Activated CD4-positive, alpha-beta T cell treated with anti-CD3 and anti-CD28 coated beads for 4 hours (primary cell): ENCODE data around the gene CCDC33.

Source experiments
- DNase-seq, 2 donors: peaks; one replicate each; pipeline ENCODE4 v3.0.0-alpha.2; 2020

Gene CCDC33

DNA sequence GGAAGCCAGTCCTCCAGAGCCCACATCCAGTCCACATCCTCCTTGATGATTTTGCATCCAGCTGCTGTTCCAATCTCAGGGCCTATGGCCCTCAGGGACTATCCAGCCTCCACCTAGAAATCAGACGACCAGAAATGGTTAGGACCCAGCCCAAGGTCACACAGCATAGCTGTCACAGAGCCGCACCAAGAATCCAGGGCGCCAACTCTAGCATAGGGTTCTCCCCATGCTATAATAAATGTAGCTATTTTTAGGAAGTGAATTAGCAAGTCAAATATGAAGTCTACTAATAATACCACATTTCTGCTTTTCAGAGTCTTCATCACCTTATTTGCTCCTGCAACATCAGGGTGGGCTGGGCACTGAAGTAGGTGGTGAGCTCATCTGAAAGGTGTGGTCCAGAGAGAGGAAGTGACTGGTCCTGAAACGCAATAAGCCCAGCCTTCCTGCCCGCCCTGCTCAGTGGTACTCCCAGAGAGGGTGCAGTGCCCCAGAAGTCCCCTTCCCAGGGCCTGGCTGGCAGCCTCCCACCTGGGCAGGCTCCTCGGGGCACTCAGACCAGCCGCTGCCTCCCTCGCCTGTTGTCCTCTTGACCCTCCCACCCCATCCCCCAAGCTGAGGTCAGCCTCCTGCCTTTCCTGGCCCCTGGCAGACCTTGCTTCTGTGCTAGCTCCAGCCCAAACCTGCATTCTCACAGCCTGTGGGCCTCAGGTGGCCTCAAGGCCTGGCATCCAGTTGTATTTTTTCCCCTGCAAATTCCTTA lies 148.9 kb downstream of the CCDC33 start:
- peak in 1 of 2 donors; percentile 58 for DNase-seq

DNA sequence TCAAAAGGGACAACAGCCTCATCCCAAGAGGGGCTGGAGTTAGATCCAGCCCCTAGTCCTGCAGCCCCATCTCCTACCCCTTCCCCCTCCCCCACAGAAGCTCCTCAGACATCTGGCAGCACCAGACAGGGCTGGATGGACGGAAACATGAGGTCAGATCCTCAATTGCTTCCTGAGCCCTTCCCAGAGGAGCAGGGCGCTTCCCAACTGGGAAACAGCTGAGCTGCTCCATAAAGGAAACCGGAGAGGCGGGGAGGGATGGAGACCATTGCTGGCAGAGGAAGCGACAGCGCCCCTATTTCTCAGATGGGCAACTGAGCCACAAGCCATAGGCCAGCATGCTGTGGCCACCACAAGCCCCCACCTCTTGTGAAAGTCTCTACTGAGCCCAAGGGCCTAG lies 149.6 kb downstream of the CCDC33 start:
- no peak for DNase-seq
